DND-41 (cell line): Measurements from ENCODE around the gene FAM216A.

Source experiments
- CTCF ChIP-seq: IDR thresholded peaks from 2 replicates; pipeline ENCODE4 v1.5.1; 2012; ENCODE audit warnings: borderline replicate concordance, low read length, moderate library complexity, mild to moderate bottlenecking; ENCODE audit not compliant: poor library complexity, severe bottlenecking; ENCODE audit errors: extremely low read depth
- EZH2 ChIP-seq: IDR thresholded peaks from 3 replicates; pipeline ENCODE4 v1.6.1; 2012; ENCODE audit warnings: borderline replicate concordance, low read depth, mild to moderate bottlenecking, moderate library complexity, low read length, inconsistent platforms; ENCODE audit not compliant: severe bottlenecking

DNA sequence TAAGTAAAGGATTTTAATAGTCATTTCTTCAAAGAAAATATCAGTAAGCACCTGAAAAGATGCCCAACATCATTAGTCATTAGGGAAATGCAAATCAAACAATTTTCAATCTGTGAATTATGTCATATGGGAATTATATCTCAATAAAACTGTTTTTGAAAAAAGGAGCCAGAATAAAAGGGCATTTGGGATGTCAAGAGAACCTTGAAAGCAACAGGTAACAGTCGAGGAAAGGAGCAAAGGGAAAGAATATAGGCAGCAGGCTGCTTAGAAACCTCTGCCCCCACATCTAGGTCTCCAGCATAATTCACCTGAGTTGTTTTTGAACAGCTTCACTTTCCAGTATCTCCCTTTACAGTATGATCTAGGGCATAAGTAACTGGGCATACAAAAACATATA, 45.7 kb downstream of the FAM216A start:
- no peak for TF ChIP-seq CTCF
- TF ChIP-seq EZH2 = no peak
